Left ventricle myocardium superior (tissue), 1 donor: Measurements from ENCODE around the gene RGS10. TPM values are rescaled to one million over a fixed set of nuclear protein-coding genes. Genes with fewer than 3 reads are reported as not detected.

ENCODE experiments used
- ATAC-seq: fragments of 200-7000 bp; cut with Tn5 transposase; one replicate; pipeline ENCODE4 v1.9.1; 2020; ENCODE audit warnings: mild to moderate bottlenecking, moderate library complexity
- DNase-seq: peaks from one replicate; pipeline ENCODE4 v3.0.0-alpha.2; 2020
- intact Hi-C: fragments of 100-400 bp; cut with micrococcal nuclease; formaldehyde crosslinking; loops from one replicate; pipeline ENCODE4 v1.11.0; 2022
- total RNA-seq: library from RNA; stranded (reverse); fragmentation: NEBNext Ultra II Directional; extraction: Animal tissue kit (Norgen Biotek cat#: 25700); gene quantifications from one replicate; pipeline ENCODE4 v1.2.1, GENCODE V29; 2021
- donor health status: DM: no; HTN: yes; CAD: no; lungs with severe emphysema.

RGS10 gene
- total RNA-seq, 1 donor from 2014 or later = 7.0 TPM

DNA sequence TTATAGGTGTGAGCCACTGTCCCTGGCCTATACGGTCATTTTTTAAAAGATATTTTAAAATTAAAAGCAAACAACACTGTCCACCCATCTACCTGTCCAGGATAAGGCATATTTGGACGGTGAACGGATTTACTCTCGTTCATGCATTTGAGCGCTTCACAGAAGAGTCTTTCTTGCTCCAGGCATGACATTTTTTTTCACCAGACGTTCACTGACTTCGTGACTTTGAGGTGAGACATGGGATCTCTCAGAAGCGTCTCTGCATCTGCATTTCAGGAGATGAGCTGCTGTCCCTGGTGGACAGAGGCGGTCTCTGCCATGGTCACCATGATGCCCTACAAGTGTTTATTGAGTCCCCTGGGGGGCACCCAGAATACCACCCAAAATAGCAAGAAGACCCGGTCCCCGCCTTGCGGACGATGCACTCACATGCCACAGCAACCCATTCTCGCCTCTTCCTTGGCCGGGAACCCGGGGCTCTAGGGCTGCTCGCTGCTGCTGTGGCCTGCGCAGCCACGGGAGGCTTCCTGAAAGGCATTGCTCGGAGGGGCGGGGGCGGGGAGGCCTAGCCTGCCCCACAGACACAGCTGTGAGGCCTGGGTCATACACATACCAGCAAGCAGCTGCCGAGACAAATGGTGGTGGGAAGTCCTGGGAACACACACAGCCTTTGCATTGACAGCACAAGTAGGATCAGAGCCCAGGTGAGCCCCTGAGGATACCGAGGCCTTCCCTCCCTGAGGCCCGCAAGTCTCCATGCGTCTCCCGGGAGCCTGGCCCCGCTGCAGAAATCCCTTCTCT, 84.4 kb downstream of the RGS10 start:
- DNase-seq (no peak), ATAC-seq (no peak)
- intact Hi-C loops = no loop called here

DNA sequence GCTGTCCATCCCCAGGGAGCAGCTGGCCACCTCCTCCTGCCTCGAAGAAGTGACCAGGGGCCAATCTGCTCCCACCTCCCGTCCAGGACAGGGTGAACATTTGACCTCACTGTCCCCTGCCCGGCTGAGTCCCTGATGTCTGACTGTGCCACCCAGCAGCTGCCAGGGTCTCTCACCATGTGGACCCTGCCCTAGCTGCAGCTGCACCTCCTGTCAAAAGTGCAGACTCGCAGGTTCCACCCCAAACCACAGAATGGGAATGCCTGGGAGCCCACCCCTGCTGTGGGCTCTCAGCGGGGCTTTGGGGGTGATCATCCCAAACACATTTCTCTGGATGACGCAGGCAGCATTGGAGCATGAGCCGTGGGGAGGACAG, 86.1 kb downstream of the RGS10 start:
- ATAC-seq = no peak
- no peak for DNase-seq
- intact Hi-C loops = no loop called here

DNA sequence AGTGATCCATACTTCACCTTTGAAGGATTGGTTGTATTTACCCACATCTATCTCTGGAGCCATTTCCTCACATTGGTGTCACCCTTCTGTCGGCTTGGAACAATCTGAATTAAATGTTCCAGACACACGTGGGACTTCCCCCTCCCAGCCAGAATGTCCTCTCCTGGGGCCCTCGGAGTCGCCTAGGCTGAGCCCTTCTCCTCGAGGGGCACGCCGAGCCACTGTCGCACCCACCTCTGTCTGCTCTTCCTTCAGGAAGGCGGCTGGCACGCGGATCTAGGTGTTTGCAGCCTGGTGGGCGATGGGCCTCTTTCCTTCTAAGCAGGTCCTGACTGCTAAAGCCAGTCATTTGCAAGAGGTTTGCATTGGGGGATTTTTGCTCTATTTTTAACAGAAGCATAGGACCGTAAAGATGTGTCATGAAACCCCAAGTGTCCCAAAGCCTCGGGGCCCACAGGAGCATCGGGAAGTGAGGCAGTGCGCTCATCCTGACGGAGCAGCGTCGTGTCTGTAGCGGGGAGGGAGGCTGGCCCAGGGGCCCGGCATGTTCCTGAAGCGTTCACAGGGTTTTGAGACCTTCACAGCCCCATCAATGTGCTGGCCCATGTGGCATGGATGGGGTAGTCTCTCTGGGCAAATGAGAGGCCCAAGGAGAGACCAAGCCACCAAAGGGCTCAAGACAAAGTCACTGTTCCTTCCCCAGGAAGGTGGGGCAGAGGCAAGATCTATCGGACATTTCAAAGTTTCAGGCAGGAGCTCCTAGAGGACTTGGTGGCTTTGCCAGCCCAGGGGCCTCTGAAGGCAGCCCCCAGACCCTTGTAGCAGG, 86.7 kb downstream of the RGS10 start:
- intact Hi-C loops = no loop called here
- DNase-seq = no peak
- ATAC-seq = no peak

DNA sequence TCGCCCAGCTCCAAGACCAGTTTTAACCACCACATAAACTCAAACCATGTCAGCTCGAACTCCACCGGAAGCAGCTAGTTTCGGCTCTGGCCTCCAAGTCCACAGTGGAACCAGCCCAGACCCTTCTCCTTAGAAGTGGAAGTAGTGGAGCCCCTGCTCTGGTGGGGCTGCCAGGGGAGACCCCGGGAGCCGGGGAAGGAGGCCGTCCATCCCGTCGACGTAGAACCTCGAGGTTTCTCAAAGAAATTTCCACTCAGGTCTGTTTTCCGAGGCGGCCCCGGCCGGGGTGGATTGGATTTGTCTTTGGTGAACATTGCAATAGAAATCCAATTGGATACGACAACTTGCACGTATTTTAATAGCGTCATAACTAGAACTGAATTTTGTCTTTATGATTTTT, 87.5 kb downstream of the RGS10 start:
- DNase-seq (no peak), ATAC-seq (no peak)
- intact Hi-C loops = no loop called here

DNA sequence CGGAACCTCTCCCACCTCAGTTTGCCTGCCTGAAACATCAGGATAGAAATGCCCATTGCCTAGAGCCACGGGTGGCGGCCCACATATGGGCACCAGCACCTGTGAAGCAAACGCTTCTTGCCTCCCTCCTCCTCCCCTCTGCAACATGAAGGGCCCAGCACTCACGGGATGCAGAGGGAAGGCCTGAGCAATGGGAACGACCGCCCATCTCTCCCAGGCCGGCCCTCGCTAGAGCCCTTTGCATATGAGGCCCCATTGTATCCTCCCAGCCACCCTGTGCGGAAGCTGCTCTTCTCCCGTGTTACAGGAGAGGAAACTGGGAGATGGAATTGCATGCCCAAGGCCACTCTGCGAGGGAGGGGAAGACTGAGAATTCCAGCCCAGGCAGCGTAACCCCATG, 88.2 kb downstream of the RGS10 start:
- DNase-seq (no peak), ATAC-seq (no peak)
- intact Hi-C loops = no loop called here

DNA sequence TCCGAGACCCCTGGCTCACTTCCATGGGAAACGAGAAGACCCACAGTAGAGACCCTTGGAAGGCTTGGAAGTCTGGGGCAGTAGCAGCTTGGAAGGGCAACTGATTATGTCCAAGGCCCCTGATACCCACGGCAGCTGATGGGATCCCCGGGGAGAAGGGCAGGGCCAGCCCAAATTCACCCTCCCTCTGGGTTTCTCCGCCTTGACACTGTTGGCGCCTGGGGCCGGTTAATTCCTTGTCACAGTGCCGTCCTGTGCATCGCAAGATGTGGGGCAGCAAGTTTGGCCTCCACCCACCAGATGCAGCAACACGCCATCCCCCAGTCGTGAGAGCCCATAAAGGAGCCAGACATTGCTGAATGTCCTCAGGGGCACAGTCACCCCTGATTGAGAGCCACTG, 89.2 kb downstream of the RGS10 start:
- no peak for DNase-seq
- ATAC-seq = no peak
- intact Hi-C loops = no loop called here

DNA sequence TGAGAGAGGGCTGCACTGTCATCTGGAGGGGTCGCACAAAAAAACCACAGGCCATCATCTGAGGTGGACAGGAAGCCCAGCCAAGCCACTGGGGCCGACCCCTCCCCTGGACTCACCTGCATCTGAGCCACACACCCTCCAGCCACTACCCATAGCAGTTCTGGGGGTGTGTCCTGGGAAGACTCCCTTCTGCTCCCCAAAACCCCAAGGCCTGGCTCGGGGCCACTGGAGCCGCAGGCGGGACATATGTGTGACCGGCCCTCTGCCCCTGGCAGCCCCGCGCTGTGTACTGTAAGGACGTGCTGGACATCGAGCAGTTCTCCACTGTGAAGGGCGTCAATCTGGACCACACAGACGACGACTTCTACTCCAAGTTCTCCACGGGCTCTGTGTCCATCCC, 90.1 kb downstream of the RGS10 start:
- intact Hi-C loops = no loop called here
- ATAC-seq = no peak
- DNase-seq = no peak

DNA sequence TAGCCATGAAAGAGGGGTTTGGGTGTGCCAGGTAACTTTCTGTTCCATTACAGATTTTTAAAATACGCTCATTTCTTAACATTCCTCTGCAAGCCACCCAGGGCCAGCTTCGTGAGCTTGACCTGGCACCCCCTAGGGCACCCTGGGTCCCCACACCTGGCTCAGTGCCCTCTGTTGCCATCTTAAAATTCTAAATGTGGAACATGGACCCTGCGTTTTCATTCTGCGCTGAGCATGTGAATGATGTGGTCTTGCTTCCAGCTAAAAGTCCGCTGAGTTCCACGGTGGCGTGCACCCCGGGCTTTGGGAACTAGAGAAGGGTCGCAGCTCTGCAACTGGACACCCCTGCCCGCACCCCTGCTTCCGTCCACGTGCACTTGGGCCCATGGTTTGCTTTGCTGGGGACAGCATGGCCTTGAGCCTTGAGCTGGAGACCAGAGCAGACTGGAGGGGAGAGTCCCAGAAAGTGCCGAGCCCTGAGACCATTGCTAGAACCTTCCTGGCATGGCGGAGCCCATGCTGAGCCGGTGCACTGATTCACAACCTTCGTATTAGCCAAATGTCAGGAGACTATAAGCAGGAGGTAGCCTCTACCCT, 91.1 kb downstream of the RGS10 start:
- no peak for ATAC-seq
- intact Hi-C loops = no loop called here
- DNase-seq = peak; percentile 23

DNA sequence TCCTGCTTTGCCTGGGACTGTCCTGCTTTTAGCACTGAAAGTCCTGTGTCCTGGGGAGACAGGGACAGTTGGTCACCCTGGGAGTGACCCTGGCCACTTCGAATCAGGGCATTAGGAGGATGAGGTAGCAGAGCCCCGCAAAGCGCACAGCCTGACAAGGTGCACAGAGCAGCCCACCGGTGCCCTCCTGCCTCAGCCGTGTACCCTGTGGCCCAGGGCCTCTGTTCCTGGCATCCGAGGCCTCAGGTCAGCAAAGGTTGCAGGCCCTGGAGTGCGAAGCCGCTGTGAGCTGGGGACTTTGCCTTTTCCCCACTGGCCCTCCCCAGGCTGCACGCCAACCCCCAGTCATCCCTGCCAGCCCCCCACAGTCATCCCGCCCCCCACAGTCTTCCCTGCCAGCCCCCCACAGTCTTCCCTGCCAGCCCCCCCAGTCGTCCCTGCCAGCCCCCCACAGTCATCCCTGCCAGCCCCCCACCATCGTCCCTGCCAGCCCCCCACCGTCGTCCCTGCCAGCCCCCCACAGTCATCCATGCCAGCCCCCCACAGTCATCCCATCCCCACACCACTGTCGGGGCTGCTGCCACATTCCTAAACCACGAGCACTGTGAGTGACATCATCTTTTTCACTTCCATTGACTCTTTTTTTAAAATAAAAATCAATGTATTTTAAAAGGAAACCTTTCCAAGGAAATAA, 91.8 kb downstream of the RGS10 start:
- ATAC-seq (no peak), DNase-seq (peak; percentile 23)
- intact Hi-C loops = no loop called here

Other genes starting within 250 kb of the RGS10 start
- 78.1 TPM for gene TIAL1, start 54.2 kb upstream of the RGS10 start, total RNA-seq
- gene BAG3, start 108.7 kb upstream of the RGS10 start, total RNA-seq = 151 TPM
- 4.0 TPM for gene INPP5F, start 183.3 kb upstream of the RGS10 start, total RNA-seq